ENCODE results near the gene NFATC1.

Gene NFATC1

DNA sequence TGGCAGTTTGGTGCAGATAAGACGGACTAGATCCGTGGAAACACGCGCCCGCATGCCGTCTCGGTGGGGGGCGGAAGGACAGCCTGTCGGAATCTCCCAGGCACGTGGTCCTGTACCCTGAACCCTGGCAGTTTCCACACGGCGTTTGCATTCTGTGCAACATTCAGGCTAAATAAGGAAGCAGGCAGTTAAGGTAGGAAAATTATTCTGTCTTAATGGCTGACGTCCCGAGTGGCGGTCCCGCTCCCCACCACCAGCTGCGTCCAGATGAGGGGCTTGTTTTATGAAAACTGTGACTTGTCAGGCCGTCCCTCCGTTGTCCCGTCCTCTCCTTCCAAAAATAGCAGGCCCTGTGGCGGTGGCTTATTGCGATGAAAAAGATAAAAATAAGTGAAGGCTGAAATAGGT is 120.2 kb downstream of the NFATC1 start:
- TF ChIP-seq SIN3A (IDR thresholded peaks at IDR 0.05; ENCODE audit: borderline replicate concordance, insufficient read depth, low read length) (no peak), FOXP2 (optimal IDR thresholded peaks at IDR 0.05; ENCODE audit: borderline replicate concordance, extremely low read depth, extremely low read length, insufficient read depth) (no peak), POLR2AphosphoS5 (IDR thresholded peaks at IDR 0.05; ENCODE audit: low read depth, low read length) (no peak), TAF1 (IDR thresholded peaks at IDR 0.05; ENCODE audit: borderline replicate concordance, insufficient read depth, low read length) (no peak)
- TF ChIP-seq, protein P1, sequence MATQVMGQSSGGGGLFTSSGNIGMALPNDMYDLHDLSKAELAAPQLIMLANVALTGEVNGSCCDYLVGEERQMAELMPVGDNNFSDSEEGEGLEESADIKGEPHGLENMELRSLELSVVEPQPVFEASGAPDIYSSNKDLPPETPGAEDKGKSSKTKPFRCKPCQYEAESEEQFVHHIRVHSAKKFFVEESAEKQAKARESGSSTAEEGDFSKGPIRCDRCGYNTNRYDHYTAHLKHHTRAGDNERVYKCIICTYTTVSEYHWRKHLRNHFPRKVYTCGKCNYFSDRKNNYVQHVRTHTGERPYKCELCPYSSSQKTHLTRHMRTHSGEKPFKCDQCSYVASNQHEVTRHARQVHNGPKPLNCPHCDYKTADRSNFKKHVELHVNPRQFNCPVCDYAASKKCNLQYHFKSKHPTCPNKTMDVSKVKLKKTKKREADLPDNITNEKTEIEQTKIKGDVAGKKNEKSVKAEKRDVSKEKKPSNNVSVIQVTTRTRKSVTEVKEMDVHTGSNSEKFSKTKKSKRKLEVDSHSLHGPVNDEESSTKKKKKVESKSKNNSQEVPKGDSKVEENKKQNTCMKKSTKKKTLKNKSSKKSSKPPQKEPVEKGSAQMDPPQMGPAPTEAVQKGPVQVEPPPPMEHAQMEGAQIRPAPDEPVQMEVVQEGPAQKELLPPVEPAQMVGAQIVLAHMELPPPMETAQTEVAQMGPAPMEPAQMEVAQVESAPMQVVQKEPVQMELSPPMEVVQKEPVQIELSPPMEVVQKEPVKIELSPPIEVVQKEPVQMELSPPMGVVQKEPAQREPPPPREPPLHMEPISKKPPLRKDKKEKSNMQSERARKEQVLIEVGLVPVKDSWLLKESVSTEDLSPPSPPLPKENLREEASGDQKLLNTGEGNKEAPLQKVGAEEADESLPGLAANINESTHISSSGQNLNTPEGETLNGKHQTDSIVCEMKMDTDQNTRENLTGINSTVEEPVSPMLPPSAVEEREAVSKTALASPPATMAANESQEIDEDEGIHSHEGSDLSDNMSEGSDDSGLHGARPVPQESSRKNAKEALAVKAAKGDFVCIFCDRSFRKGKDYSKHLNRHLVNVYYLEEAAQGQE (IDR thresholded peaks at IDR 0.05; ENCODE audit: insufficient read depth in 1 of 2, low read depth in 2 of 2, low read length in 2 of 2): no peak

DNA sequence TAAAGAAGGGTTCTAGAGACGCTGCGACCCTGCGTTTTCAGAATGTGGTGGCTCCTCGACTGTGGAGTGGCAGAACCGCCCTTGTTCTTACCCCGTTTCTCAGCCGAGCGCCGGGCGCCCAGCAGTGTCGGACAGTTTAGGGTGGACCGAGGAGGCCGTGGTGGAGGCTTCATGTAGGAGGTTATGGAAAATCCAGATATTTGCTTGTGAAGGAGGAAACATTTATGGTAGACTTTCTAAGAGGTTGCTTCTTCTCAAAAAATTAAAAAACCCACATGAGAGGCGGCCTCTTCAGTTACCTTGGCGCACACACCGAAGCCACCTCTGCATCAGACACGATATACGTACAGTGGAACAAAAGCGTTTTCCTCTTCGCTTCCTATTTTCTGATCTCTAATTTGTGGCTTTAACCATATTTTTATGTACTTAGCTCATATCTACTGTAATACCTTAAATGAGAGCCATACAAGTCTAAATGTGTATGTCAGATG is 120.8 kb downstream of the NFATC1 start:
- TF ChIP-seq TAF1 (IDR thresholded peaks at IDR 0.05; ENCODE audit: borderline replicate concordance, insufficient read depth, low read length) (no peak), POLR2AphosphoS5 (IDR thresholded peaks at IDR 0.05; ENCODE audit: low read depth, low read length) (no peak), SIN3A (IDR thresholded peaks at IDR 0.05; ENCODE audit: borderline replicate concordance, insufficient read depth, low read length) (no peak), FOXP2 (optimal IDR thresholded peaks at IDR 0.05; ENCODE audit: borderline replicate concordance, extremely low read depth, extremely low read length, insufficient read depth) (no peak)
- TF ChIP-seq, protein P1 (IDR thresholded peaks at IDR 0.05; ENCODE audit: insufficient read depth in 1 of 2, low read depth in 2 of 2, low read length in 2 of 2): no peak

DNA sequence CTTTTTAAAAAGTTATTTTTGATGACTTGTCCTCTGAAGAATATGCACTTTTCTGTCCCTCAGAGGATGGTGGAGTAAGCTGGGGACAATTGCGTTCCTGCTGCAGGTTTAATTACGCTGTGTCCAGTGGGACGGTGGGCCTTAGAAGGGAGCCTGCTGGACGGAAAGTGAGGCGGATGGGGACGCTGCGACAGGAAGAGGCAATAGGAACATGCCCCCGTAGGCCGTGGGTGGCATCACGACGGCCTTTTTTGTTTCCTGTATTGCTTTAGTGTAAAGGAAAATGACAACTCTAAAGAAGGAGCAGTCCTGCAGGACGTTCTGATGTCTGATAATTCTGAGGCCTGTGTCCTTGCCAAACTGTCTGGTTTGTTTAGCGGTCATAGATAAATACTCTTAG is 121.6 kb downstream of the NFATC1 start:
- TF ChIP-seq, protein P1 (IDR thresholded peaks at IDR 0.05; ENCODE audit: insufficient read depth in 1 of 2, low read depth in 2 of 2, low read length in 2 of 2): no peak
- TF ChIP-seq SIN3A (IDR thresholded peaks at IDR 0.05; ENCODE audit: borderline replicate concordance, insufficient read depth, low read length) (no peak), TAF1 (IDR thresholded peaks at IDR 0.05; ENCODE audit: borderline replicate concordance, insufficient read depth, low read length) (no peak), FOXP2 (optimal IDR thresholded peaks at IDR 0.05; ENCODE audit: borderline replicate concordance, extremely low read depth, extremely low read length, insufficient read depth) (no peak), POLR2AphosphoS5 (IDR thresholded peaks at IDR 0.05; ENCODE audit: low read depth, low read length) (no peak)

DNA sequence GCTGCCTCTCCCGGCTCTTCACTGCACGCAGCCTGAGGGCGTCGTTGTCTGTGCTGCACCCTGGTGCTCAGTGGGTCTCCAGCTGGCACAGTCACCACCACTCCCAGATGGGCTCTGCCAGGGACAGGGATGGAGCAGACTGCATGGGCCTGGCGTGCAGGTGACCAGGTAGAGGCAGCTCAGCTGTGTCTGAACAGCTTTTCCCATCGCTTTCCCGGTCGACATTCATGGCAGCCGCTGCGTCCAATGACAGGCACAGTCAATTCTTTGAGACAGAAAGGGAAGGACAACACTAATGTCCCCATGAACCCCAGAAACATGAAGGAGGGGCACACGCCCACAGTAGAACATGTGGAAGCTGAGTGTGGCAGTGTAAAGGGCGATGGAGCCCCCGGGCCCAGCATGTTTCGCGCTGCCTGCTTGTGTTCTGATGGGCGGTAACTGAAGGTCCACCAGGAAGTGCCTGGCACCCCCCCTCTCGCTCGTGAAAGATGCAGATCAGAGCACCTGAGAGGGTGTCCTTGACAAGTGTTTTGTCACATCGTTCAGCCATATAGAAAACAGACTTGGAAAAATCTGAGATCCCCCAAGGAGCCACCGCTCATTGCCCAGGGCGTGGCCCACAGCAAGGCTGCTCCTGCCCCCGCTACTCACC is 122.4 kb downstream of the NFATC1 start:
- TF ChIP-seq SIN3A (IDR thresholded peaks at IDR 0.05; ENCODE audit: borderline replicate concordance, insufficient read depth, low read length): no peak
- TF ChIP-seq POLR2AphosphoS5 (IDR thresholded peaks at IDR 0.05; ENCODE audit: low read depth, low read length): no peak
- TF ChIP-seq TAF1 (IDR thresholded peaks at IDR 0.05; ENCODE audit: borderline replicate concordance, insufficient read depth, low read length): no peak
- TF ChIP-seq, protein P1 (IDR thresholded peaks at IDR 0.05; ENCODE audit: insufficient read depth in 1 of 2, low read depth in 2 of 2, low read length in 2 of 2): no peak
- TF ChIP-seq FOXP2 (optimal IDR thresholded peaks at IDR 0.05; ENCODE audit: borderline replicate concordance, extremely low read depth, extremely low read length, insufficient read depth): no peak
